Measurements from ENCODE around the gene TET1.
"Not testable (repeated sequence)": the region's sequence is repeated elsewhere in the genome, so short reads cannot be mapped to it uniquely, and the experiment has no call there.

The TET1 gene

DNA sequence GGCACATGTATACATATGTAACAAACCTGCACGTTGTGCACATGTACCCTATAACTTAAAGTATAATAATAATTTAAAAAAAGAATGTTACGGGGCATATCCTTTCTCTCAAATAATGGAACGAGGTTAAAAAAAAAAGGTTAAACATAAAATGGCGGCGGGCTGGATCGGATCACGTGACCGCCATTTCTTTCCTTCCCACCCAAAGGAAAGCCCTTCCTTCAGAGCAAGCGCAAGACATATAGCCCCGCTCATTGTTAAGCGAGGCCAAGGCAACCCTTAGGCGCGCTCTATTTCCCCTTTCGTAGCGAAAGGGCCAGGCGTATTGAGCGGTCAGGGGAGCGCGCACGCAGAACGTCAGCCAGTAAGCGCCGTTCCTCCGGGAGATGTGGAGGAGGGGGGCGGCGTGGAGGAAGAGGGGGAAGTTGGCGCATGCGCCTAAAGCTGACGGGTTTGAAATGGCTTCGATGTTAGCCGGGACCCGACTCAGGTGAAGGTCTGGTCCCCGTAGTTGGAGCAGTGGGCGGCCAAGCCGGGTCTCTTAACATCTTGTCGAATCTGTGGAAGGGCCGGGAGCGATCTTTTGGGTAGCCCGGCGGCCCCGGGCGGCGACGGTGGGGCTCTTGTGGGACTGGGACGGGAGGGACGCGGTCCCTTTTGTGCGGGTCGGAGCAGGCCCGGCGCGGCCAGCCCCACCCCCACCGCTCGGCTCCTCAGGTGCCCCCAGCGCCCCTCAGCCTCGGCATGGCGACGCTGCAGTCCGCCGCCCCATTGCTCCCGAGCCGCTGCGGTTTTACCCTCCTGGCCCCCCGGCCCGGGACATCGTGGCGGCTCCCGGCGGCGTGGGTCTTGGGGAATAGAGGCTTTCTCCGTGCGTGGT lies 160.9 kb downstream of the TET1 start, which contains the start of gene CCAR1:
Gene CCAR1 (plus strand): TSS at position 447 of the 880 bp plus-strand sequence. CDS start 1,266 bp downstream, outside the sequence.
- DNase-seq, result peak; percentile 99

DNA sequence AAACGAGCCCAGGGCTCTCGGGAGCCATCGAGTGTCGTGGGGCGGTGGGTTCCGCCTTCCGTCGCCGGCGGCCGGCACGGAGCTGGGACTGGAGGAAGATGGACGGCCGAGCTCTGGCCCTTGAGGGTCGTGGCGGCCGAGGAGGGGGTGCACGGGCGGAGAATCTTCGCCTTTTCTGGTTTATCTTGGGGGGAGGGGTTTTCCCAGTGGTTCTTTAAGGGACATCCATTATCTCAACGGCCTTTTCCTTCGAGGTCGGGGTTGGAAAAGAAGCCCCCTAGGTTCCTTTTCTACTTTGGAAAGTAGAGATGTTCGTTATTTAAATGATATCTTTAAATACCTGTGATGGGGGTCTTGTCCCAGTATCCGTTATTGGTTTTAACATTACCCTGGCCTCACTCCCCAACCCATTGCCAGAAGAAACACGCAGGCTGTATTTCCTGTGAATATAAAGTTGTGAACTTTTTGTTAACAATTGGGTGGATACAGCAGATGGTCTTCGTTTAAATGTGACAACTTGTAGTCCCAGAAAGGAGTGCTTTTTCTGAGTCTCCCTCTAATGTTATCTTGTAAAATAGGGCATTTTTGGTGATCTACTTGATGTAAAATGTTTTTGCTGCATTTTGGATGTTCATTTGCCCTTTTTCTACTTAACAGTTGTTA lies 161.7 kb downstream of the TET1 start:
- DNase-seq, result peak; percentile 45

DNA sequence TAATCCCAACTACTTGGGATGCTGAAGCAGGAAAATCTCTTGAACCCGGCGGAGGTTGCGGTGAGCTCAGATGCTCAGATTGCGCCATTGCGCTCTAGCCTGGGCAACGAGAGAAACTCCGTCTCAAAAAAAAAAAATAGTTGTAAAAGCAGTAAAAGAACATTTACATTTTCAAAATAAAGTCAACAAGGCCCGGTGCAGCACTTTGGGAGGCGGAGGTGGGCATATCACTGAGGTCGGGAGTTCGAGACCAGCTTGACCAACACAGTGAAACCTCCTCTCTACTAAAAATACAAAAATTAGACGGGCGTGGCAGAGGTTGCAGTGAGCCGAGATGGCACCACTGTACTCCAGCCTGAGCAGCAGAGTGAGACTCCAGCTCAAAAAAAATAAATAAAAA lies 164.9 kb downstream of the TET1 start:
- DNase-seq, result no peak

DNA sequence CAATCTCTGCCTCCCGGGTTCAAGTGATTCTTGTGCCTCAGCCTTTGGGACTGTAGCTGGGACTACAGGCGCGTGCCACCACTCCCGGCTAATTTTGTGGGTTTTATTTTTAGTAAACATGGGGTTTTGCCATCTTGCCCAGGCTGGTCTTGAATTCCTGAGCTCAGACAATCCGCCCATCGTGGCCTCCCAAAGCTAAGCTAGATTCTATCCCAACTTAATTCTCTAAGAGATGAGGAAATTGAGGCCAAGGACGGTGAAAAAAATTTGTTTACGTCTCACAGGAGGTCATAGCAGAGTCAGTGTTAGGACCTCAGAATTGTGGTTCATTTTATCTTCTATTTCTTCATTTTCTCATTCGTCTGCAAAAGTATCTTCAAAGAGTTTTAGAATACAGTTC lies 167.0 kb downstream of the TET1 start:
- no peak for DNase-seq

DNA sequence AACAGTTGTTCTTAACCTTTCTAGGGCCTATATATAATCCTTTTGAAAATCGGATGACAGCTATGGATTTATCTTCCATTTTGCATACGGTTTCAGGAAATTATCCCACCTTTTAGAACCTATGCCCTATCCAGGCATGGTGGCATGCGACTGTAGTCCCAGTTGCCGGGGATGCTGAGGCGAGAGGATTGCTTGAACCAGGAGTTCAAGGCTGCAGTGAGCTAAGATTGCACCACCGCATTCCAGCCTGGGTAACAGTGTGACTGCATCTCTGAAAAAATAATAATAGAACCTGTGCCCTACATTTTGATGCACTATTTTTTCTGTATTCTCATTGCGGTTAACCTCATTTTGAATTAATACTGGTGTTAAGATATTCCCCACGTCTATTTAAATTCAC lies 172.5 kb downstream of the TET1 start:
- DNase-seq, result no peak

DNA sequence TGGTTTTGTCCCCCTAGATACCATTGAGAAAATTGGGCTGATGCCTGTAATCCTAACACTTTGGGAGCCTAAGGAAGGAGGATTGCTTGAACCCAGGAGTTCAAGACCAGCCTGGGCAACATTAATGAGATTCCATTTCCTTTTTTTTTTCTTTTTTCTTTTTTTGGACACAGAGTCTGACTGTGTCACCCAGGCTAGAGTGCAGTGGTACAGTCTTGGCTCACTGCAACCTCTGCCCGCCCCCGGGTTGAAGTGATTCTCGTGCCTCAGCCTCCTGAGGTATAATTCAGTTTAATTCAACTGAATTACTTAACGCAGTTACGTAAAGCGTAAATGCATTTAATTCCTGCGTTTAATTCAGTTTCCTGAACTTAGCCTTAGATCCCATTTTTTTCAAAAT lies 174.2 kb downstream of the TET1 start:
- DNase-seq, result no peak

DNA sequence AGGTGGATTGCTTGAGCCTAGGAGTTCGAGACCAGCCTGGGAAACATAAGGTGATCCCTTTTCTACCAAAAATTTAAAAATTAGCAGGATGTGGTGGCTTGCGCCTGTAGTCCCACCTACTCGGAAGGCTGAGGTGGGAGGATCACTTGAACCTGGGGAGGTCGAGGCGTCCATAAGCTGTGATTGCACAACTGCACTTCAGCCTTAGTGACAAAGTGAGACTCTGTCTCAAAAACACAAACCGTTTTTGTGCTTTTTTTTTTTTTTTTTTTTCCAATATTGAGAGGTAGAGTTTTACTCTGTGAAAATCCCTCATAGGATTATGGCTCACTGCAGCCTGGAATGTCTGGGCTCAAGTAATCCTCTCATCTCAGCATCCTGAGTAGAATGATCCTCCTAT lies 175.0 kb downstream of the TET1 start:
- DNase-seq, result no peak

DNA sequence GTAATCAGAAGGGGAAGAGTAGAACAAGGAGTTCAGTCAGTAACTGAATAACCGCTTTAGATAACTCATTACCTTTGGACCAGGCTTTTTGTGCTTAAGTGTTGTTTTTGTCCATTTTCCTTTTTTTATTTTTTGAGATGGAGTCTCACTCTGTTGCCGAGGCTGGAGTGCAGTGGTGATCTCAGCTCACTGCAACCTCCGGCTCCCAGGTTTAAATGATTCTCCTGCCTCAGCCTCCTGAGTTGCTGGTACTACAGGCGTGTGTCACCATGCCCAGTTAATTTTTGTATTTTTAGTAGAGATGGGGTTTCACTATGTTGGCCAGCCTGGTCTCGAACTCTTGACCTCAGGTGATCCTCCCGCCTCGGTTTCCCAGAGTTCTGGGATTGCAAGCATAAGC lies 175.6 kb downstream of the TET1 start:
- not testable (repeated sequence) for DNase-seq

DNA sequence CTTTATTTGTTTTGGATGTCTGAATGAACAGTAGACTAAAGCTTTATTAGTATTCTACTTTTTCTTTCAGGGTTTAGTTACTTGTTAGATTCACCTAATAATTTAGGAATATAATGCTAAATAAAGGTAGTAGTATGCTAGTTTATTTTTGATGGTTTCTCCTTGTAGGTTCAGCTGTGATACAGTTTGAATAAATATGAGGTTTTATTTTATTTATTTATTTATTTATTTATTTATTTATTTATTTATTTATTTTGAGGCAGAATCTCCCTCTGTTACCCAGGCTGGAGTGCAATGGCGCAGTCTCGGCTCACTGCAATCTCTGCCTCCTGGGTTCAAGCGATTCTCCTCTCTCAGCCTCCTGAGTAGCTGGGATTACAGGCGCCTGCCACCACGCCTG lies 180.5 kb downstream of the TET1 start:
- DNase-seq, result not testable (repeated sequence)

DNA sequence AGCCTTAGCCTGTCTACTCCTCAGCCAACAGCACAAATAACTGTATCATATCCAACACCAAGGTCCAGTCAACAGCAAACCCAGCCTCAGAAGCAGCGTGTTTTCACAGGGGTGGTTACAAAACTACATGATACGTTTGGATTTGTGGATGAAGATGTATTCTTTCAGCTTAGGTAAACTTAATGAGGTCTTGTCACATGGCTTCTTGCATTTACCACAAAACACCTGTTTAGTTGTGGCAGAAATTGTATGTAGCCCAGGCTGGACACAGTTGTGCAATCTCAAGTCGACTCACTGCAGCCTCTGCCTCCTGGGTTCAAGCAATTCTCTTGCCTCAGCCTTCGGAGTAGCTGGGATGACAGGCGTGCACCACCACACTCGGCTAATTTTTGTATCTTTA lies 182.3 kb downstream of the TET1 start:
- DNase-seq, result no peak

All from hematopoietic multipotent progenitor cell treated with erythropoietin and hydrocortisone succinate and interleukin-3 and kit ligand, for 6 days (in vitro differentiated cells).